HG03175 (cell line): ENCODE data around the gene SCNN1A.

ENCODE experiments used
- ATAC-seq: cut with Tn5 transposase; IDR thresholded peaks from one replicate; pipeline ENCODE4 v1.9.1; 2021; ENCODE audit warnings: mild to moderate bottlenecking, moderate library complexity; ENCODE audit not compliant: unreplicated experiment

The SCNN1A gene

DNA sequence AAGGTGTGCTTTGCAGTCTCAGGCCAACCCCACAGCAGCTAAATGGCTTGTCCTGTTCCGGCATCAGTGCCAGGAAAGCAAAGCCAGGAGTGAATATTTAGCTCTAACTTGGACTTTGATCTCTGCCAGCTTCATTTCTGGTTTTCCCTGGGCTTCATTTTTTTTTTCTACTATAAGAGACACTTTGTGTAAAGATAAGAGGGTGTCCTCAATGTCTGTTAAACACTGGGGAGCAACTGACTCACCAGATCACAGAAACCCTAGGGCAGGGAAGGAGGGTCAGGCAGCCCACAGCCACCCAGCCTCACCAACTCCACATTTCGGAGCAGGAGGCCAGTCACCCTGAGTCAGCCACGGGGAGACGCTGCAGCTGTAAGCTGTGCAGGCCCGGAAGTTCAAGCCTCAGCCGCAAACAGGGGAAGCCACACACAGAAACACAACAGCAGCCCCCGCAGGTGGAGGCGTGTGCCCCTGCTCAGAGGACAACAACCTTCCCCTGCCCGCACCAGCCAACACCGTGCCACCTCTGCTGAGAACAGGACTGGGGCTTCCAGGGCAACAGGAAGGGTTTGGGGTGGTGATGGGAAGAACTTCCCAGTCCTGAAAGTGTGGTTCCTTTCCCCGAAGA, 39.8 kb downstream of the SCNN1A start:
- ATAC-seq = peak; percentile 88

GRCh38 chr12:6334940-6335450, 40.4 kb downstream of the SCNN1A start:
- no peak for ATAC-seq

GRCh38 chr12:6334359-6334758, 41.0 kb downstream of the SCNN1A start:
- ATAC-seq = no peak

DNA sequence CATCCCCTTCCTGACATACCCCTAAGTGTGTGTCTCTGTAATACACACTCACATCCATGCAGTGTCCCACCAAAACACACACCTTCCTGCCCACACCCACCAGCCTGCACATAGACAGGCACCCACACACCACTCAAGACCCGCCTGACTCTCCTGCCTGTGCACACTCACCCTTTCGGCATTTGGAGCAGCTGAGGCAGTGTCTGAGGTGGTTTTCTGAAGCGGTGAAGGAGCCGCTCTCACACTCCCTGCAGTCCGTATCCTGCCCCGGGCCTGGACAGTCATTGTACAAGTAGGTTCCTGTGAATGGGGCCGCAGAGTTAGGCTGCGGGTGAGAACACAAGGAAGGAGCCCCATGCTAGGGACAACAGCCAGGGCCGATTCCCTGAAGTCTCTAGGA, 41.8 kb downstream of the SCNN1A start:
- ATAC-seq = no peak

GRCh38 chr12:6333029-6333428, 42.3 kb downstream of the SCNN1A start:
- no peak for ATAC-seq

DNA sequence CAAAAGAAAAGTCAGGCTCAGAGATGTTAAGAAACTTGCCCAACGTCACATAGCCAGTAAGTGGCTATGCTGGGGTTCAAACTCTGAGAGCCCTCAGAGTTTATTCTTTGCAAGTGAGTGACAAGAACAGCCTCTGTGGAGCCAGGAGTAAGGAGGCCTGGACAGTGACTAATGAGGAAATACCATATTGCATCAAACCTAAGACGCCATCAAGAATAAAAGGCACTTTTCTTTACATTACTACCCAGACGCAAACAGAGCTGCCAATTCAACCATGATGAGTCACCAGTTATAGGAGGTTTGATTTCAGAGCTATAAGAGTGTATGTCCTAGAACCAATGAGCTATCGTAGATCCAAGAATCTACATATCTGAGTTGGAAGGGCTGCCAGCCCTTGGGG, 42.9 kb downstream of the SCNN1A start:
- no peak for ATAC-seq

GRCh38 chr12:6330999-6331714, 44.2 kb downstream of the SCNN1A start:
- no peak for ATAC-seq

- peak; percentile 87 for ATAC-seq
These were observed 45.2 kb downstream of the SCNN1A start for GRCh38 chr12:6330192-6330591.

DNA sequence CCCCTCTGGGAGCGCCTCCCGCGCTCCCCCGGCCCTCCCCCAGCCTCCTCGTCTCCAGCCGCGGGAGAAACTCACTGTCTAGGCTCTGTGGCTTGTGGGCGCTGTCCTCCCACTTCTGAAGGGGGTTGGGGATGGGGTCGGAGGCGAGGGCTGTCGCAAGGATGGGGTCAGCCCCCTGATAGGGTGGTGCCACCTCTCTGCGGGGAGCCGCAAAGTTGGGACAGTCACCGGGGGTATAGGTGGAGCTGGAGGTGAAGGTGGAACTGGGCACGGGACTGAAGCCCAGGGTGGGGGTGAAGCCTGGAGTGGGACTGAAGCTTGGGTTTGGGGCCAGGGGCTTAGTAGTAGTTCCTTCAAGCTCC, 45.7 kb downstream of the SCNN1A start:
- no peak for ATAC-seq

DNA sequence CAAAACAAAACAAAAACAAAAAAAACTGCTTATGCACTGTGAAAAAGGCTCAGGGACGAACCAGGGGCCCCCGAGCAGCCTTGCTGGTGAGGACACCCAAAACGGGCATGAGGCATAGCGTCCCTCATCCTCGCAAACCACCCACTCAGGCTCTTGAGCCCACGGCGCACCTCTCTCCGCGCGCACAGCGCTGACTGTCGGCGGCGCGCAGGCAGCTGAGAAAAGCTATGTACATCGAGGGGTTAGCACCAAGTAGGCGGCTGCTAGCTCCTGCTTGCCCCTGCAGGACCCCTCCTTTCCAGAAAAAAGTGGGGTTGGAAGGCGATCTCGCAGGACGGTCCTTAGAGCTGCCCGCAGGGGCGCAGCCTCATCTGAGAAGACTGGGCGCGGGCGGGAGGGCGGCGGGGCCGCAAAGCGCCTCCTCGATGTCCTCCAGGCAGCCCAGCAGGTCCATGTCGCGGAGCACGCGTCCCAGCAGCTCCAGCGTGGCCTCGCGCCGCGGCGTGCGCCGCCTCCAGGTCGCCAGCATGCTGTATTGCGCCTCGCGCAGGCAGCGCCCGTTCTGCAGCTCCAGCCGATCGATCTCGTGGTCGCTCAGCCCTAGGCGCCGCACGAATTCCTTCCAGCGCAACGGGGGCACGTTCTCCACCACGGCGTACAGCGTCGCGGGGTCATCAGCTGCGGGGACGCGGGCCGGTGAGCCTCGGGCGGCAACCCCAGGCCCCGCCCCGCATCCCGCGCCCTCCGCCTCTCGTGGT, 46.2 kb downstream of the SCNN1A start:
- no peak for ATAC-seq

GRCh38 chr12:6328045-6328779, 47.2 kb downstream of the SCNN1A start:
- no peak for ATAC-seq

DNA sequence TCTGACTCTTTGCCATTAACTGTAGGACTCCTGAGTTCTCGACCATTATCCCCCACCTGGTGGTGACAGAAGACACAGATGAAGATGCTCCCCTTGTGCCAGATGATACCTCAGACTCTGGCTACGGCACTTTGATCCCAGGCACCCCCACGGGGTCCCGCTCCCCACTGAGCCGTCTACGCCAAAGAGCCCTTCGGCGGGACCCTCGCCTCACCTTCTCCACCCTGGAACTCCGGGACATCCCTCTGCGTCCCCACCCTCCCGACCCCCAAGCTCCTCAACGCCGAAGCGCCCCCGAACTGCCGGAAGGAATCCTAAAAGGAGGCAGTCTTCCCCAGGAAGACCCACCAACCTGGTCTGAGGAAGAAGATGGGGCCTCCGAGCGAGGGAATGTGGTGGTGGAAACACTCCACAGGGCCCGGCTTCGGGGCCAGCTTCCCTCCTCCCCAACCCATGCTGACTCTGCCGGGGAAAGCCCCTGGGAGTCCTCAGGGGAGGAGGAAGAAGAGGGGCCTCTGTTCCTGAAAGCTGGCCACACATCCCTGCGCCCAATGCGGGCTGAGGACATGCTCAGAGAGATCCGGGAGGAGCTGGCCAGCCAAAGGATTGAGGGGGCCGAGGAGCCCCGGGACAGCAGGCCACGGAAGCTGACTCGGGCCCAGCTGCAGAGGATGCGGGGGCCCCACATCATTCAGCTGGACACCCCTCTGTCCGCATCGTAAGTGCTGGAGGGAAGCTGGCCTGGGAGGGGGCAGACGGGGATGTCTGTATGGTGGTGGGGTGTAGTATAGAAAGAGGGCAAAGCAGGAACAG, 47.9 kb downstream of the SCNN1A start:
- no peak for ATAC-seq

GRCh38 chr12:6326316-6327228, 48.8 kb downstream of the SCNN1A start:
- ATAC-seq = no peak

DNA sequence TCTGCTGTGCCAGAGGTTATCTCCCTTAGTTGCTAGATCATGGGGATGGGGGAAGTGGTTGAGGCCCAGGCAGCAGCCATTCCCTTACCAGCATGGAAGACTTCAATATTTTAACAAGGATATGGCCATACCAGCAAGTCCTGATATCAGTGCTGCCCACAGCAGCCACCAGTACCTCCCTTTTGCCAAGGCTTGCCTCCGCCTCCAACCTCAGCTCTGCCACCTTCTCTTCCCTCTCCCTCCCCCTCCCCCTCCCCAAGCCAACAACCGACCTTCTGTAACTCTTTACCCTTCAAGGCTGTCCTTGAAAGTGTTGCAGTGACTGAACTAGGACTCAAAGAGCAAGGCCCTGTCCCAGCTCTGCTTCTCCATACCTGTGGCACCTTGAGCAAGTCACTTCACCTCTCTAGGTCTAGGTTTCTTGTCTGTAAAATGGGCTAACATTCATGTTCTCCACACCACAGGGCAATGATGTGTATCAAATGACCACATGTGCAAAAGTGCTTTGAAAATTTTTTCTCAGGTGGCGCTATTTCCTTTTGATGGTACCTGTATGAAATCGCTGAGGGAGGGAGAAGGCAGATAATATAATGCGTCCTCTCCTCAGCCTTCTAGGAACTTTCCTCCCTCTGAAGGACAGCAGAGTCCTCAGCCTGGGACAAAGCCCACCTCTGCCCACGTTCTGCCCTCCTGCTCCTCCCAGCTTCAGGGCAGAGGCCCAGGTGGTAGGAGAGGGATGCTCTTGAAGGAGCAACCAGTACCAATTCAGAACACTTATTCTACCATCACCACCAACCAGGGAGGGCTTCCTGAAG, 50.2 kb downstream of the SCNN1A start:
- ATAC-seq = no peak

GRCh38 chr12:6323995-6324711, 51.2 kb downstream of the SCNN1A start:
- no peak for ATAC-seq

DNA sequence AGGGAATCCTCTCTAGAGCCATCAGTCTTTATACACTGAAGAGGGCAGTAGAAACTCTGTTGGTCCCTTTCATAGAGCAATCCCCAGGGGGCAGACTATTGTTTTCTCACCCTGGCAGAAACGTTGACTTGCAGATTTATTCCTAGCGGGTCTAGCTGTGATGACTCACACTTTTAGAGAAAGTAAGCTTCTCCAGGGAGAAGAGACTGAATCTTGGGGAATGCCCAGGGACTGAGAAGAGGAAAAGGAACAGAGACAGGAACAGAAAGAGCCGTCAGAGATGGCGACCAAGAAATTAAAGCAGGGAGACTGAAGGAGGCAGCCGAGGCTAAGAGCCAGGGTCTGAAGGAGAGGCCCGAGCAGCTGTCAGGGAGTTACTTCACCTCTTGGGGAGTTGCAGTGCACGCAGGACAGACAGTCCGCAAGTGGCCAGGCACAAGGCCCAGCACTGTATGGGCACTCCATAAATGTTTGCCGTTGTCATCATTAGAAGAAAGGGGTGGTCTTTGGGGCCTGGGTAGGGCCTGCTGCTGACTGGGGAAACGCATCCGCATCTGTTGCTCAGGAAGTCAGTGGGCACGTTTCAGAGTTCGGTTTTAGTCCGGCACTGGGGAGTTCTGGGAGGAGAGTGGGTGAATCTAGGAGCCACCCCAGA, 51.9 kb downstream of the SCNN1A start:
- peak; percentile 76 for ATAC-seq

GRCh38 chr12:6322969-6323339, 52.4 kb downstream of the SCNN1A start:
- no peak for ATAC-seq
